C1 segment of cervical spinal cord (tissue), 14 donors: ENCODE data around the gene PLCXD1.
"Not testable (repeated sequence)": the region's sequence is repeated elsewhere in the genome, so short reads cannot be mapped to it uniquely, and the experiment has no call there.

ENCODE experiments used
- DNase-seq, 14 donors: peaks; one replicate each; lab custom pipeline; 2025; lab: John Stamatoyannopoulos, UW

The PLCXD1 gene

DNA sequence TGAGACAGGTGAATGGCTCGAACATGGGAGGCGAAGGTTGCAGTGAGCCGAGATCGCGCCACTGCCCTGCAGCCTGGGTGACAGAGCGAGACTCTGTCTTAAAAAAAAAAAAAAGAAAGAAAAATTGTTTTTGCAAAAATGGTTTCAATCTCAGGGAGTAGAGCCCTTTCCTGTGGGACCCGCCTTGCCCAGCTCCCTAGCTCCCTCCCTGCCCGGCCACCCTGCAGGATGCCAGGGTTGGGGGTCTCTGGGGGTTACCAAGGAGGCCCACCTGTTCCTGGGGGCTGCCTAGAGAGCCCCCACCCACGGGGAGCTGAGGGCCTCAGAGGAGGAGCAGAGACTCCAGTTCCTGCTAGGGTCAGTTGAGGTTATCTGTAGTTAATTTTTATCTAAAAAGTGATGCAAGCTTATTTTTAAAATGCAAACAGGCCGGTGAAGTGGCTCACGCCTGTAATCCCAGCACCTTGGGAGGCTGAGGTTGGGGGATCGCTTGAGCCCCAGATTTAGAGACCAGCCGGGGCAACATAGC lies 18.7 kb upstream of the PLCXD1 start:
- DNase-seq: no peak

DNA sequence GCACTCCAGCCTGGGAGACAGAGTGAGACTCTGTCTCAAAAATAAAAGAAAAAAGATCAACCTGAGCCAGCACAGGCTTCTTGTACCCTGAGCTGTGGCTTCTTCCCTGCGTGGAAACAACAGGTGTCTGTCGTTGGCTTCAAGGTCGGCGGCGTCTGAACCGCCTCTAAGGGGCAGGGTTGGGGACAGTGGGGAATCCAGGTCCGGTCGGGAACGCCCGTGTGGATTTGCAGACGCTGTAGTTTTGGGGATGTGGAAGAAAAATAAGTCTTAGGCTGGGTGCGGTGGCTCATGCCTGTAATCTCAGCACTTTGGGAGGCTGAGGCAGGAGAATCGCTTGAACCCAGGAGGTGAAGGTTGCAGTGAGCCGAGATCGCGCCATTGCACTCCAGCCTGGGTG lies 17.2 kb upstream of the PLCXD1 start:
- not testable (repeated sequence) for DNase-seq

DNA sequence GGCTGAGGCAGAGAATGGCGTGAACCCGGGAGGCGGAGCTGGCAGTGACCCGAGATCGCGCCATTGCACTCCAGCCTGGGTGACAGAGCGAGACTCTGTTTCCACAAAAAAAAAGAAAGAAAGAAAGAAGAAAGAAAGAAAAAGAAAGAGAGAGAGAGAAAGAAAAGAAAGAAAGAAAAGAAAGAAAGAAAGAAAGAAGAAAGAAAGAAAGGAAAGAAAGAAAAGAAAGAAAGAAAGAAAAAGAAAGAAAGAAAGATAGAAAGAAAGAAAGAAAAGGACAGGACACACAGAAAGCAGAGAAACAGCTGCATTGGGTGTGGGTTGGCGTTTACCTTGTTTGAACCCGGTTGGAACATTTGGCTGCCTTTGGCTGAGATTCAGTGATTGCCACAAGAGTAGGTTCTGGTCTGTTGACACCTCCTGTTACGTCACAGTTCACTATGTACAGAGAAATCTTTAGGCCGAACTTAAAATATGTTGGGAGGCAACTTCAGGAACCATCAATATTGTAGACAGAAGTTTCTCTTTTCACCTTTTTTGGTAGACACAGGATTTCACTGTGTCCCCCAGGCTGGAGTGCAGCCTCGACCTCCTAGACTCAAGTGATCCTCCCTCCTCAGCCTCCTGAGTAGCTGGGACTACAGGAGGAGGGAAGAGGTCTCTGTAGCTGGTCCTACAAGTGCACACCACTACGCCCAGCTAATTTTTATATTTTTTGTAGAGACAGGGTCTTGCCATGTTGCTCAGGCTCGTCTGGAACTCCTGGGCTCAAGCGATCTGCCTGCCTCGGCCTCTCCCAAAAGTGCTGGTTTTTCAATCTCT lies 16.3 kb upstream of the PLCXD1 start:
- DNase-seq: no peak

DNA sequence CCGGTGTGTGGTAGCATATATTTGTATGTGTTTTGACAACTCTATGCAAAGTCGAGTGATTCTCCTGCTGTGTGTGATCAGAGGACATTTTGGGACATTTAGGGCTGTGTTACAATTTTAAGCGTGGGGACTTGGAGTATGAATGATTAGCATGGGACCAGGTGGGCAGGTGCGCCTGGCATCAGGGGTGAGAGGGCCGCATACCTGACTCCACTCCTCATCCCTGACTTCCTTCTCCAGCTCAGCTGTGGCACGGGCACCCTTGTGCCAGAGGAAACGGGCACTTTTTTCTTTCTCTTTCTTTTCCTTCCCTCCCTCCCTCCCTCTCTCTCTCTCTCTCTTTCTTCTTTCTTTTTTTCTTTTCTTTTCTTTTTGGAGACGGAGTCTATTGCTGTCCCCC lies 15.7 kb upstream of the PLCXD1 start:
- no peak for DNase-seq

DNA sequence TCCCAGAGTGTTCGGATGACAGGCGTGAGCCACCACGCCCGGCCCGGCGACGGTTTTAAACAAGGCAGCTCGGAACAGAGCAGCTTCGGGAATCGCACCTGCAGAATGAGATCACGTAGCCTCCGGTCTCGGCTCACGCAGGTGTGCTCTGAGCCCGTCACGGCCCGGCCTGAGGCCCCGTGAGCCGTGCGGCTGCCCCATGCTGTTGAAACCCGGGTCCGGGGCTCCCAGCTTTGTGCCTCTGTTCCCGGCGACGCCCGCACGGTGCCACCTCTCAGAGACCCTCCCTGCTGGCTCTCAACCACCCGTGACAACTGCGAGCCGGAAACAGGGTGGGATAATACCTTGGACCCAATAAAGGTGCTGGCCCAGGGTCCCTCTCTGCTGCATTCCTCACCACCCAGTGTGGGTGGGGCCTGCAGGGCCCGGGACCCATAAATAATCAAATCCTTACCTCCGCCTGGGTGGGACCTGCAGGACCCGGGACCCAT lies 13.4 kb upstream of the PLCXD1 start:
- no peak for DNase-seq

DNA sequence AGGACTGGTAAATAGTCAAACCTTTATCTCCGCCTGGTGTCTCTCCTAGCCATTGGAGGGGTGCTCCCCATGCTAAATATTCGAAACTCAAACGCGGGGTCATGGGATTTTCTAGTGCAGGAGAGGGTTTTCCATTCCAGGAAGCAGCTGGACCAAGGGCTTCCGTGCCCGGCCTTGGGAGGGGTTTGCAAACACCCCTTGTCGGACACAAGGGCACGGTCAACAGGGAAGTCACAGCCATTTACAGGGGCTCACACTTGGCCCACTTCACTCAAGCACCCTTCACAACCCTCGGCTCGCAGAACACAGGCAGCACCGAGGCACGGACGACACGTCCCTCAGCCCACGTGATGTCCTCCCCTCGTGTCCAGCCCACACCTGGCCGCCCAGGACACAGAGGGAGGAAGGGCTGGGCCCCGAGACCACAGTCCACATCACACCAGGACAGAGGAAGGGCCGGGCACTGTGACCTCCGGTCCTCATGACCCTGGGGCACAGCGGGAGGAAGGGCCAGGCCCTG lies 10.3 kb upstream of the PLCXD1 start:
- DNase-seq: no peak

DNA sequence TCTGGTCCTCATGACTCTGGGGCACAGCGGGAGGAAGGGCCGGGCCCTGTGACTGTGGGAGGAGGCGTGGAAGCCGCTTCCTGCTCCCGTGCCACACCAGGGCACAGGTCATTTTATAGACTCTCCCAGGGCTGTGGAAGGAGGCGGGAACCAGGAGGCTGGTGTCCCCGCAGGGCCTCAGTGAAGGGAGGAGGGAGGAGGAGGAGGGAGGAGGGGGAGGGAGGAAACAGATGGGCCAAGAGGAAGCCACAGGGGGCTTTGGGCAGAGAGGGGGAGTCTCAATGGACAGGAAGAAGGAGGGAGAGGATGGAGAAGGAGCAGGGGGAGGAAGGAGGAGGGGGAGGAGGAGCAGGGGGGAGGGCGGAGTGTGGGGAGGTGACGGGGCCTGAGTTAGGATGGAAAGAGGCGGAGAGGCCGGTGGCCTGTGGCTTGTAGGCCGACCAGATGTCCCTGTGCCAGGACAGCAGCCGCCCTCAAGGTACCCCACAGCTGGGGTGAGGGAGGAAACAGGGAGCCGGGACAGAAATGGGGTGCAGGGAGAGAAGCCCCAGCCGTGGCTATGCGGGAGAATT lies 6.2 kb upstream of the PLCXD1 start:
- DNase-seq: no peak

DNA sequence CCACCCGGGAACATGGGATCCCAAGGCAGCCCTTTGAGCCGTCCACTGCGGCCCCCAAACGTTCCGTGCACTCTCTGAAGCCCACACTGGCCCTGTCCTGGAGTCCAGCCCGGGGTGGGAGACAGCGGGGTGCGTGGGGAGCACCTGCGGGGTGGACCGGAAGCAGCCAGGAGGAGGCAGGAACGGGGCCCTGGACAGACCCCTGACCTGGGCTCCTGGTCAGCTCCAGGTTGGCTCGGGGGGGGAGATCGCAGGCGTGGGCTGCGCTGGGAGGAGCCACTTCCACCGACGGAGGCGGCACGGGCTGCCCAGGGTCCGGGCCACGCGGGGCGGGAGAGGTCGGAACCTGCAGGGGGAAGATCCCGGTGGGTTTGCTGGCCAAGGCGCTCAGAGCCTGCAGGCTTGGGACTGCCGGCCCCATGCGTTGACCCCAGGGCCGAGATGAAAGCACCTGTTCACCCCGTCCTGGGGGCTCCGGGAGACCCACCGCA lies 5.7 kb upstream of the PLCXD1 start:
- no peak for DNase-seq

DNA sequence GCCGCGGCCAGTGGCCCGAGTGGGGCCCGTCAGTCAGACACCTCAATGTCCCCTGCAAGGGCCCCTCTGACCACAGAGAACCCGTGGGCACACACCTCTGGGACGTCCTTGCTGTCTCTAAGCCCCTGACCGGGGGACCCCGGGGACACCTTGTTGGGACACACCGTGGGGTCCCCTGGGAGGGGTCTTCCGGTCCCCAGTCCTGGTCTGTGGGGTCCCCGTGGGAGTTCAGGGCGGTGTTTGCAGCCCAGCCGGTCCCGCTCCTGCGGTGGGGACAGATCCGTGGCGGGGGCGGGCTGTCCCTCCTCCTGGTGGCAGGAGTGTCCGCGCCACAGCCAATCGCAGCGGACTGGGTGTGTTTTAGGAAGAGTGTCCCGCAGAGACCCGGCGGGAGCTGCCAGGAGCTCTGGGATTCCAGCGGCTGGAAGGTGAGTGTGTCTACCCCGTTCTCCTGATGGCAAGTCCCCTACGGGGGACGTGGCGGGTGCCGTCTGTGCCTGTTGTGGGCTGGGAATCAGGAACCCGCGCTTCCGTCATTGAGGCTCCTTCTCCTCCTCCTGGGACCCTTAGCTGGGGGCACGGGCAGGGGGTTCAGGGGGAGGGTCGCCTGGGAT lies 5.1 kb upstream of the PLCXD1 start:
- DNase-seq: no peak

DNA sequence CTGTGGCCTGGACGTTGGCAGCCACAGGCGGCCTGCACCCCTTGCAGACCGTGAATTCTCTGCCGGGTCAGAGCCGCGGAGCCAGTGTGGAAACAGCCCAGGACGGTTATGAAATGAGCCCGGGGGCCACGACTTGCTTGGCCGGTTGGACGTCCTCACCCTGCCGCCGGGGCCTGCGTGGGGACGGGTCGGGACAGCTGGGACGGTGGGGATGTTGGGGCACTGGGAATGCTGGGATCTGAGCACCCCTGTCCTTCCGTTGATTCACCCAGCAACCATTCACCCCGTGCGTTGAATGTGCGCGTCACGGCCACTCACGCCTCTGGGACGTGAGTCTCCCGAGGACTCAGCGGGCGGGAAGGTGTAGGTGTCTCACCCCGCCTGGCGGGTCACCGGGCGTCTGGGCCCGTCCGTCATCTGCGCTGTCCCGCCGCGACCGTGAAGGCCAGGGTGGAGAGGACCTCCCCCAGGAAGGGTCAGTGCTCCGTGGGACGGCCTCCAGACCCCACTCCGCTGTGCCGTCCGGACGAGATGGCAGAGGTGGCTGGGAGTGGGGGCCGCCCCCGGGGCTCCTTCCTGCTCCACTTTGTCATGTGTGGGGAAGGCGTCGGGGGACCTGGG lies 4.5 kb upstream of the PLCXD1 start:
- DNase-seq: no peak

DNA sequence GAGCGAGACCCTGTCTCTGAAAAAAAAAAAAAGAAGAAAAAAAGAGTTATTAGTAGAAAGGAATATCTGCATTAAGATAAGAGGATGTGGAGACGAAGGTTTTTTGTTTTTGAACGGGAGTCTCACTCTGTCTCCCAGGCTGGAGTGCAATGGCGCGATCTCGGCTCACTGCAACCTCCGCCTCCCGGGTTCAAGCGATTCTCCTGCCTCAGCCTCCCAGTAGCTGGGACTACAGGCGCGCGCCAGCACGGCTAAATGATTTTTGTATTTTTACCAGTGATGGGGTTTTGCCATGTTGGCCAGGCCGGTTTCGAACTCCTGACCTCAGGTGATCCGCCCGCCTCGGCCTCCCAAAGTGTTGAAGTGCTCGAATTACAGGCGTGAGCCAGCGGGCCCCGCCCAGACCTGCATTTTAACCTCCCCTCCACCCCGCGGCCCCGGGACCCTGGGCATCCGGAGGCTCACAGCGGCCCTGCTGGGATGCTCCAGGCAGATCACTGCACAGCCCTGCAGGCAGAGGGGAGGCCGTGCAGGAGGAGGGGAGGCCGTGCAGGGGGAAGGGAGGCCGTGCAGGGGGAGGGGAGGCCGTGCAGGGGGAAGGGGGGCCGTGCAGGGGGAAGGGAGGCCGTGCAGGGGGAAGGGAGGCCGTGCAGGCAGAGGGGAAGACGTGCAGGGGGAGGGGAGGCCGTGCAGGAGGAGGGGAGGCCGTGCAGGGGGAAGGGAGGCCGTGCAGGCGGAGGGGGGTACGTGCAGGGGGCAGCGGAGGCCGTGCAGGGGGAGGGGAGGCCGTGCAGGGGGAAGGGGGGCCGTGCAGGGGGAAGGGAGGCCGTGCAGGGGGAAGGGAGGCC lies 1.2 kb upstream of the PLCXD1 start:
- not testable (repeated sequence) for DNase-seq

DNA sequence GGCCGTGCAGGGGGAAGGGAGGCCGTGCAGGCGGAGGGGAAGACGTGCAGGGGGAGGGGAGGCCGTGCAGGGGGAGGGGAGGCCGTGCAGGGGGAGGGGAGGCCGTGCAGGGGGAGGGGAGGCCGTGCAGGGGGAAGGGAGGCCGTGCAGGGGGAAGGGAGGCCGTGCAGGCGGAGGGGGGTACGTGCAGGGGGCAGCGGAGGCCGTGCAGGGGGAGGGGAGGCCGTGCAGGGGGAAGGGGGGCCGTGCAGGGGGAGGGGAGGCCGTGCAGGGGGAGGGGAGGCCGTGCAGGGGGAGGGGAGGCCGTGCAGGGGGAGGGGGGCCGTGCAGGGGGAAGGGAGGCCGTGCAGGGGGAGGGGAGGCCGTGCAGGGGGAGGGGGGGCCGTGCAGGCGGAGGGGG lies 459 bp upstream of the PLCXD1 start:
- DNase-seq: not testable (repeated sequence)

DNA sequence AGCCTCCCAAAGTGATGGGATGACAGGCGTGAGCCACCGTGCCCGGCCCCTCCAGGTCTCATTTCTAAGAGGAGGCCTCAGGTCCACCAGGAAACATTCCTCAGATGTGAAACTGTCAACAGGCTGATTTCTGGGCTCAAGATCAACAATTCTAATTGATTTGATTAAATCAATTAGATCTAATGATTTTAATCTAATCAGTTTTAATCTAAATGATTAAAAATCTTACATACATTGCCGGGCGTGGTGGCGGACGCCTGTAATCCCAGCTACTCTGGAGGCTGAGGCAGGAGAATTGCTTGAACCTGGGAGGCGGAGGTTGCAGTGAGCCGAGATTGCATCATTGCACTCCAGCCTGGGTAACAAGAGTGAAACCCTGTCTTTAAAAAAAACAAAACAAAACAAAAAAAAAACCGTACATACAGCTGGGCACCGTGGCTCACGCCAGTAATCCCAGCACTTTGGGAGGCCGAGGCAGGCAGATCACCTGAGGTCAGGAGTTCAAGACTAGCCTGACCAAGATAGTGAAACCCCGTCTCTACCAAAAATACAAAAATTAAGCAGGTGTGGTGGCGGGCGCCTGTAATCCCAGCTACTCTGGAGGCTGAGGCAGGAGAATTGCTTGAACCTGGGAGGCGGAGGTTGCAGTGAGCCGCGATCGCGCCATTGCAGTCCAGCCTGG lies 960 bp downstream of the PLCXD1 start:
- not testable (repeated sequence) for DNase-seq

DNA sequence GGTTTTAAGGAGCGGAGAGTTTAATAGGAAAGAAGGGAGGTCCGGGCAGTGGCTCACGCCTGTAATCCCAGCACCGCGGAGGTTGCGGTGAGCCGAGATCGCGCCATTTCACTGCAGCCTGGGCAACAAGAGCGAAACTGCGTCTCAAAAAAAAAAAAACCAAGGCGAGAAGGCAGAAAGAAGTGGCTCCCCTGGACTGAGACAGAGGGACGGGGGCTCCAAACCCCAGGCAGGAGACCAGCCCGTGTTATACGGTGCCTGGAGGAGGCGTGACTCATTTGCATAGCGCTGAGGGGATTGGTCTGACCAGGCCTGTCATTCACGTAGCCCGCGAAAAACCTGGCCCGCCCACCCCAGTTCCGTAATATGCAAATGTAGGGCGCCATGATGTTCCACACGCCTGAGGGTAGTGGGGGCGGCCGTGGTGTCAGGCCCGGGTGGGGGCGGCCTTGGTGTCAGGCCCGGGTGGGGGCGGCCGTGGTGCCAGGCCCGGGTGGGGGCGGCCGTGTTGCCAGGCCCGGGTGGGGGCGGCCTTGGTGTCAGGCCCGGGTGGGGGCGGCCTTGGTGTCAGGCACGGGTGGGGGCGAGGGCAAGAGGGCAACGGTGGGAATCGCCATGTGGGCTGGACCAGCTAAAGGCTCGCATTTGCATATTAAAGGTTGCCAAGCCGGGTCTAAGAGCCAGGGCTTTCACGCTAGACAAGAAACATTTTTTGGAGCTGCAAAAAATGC lies 2.1 kb downstream of the PLCXD1 start:
- DNase-seq: no peak

DNA sequence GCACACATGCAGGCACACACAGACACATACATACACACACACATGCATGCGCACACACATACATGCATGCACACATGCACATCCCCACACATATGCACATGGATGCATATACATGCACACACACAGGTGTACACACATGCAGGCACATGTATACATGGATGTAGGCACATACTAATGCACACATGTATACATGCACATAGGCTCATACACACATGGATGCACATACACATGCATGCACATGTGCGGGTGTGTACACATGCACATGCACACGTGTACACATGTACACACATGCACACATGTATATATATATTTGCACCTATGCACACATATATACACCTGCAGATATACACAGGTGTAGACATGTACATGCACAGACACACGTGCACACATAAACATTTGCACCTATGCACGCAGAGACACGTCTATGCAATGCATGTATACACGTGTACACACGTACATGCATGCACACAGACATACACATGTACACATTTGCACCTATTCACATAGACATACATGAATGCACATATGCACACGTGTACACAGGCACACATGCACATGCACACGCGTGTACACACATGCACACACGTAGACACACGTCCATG lies 4.0 kb downstream of the PLCXD1 start:
- DNase-seq: no peak

DNA sequence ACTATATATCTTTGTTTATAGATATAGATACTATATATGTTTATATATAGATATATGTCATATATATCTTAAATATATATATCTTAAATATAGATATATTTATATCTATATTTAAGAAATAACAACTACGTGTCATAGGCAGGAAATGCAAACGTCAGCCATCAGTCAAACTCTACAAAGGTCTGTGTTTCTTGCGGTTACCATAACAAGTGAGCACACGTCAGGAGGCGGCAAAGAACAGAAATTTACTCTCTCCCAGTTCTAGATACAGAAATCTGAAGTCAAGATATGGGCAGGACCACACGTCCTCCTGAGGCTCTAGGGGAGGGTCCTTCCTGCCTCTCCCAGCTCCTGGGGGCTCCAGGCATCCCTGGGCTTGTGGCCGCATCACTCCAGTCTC lies 6.5 kb downstream of the PLCXD1 start:
- no peak for DNase-seq

DNA sequence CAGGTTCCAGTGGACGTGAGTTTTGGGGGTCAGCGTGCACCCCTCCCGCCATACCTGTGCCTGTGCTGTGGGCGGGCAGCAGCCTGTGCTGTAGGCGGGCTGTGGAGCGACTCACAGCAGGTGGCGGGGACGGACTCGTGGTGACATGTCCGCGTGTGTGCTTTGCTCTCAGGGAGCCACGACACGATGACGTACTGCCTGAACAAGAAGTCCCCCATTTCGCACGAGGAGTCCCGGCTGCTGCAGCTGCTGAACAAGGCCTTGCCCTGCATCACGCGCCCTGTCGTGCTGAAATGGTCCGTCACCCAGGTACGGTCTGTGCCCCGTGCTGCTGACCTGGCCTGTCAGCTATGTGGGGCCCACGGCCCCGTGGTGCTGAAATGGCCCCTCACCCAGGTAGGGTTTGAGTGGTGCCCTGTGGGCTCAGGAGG lies 7.4 kb downstream of the PLCXD1 start:
- no peak for DNase-seq

DNA sequence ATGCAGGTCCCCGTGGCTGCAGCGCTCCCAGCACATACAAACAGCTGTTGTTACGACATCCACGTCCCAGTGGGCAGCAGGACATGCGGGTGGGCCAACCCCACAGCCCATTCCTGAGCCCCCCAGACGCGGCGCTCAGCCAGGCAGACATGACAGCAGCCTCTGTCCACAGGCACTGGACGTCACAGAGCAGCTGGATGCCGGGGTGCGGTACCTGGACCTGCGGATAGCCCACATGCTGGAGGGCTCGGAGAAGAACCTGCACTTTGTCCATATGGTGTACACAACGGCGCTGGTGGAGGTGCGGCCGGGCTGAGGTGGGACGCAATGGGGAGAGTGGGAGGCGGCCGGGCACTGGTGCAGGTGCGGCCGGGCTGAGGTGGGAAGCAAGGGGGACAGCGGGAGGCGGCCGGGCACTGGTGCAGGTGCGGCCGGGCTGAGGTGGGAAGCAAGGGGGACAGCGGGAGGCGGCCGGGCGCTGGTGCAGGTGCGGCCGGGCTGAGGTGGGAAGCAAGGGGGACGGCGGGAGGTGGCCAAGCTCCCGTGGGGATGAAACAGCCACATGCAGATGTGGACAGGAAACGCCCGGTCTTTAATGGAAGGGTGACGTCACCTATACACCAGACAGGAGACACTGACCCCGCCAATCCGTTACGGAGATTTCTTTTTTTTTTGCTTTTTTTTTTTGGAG lies 9.4 kb downstream of the PLCXD1 start:
- DNase-seq: no peak
